HEK293T (cell line): ENCODE measurements around the gene MPPE1.

Source experiments
- CTCF ChIA-PET: fragments of 350-600 bp; formaldehyde crosslinking; extraction: SDS; loops from one replicate; lab custom pipeline; 2021; ENCODE audit warnings: antibody characterized with exemption, inconsistent platforms; lab: Yijun Ruan, JAX
- POLR2A ChIA-PET: fragments of 350-600 bp; formaldehyde crosslinking; extraction: SDS; loops from one replicate; lab custom pipeline; 2020; ENCODE audit warnings: antibody characterized with exemption, inconsistent platforms; lab: Yijun Ruan, JAX
- DNase-seq: peaks from one replicate; pipeline ENCODE4 v3.0.0; 2012; ENCODE audit warnings: mixed read lengths; ENCODE audit errors: extremely low spot score
- ARNT ChIP-seq: fragments of 450-650 bp; IDR thresholded peaks from 2 replicates; pipeline ENCODE4 v1.6.1; 2017; ENCODE audit warnings: mild to moderate bottlenecking
- BHLHE40 ChIP-seq: fragments of 450-650 bp; IDR thresholded peaks from 2 replicates; pipeline ENCODE4 v1.6.1; 2016; ENCODE audit warnings: mild to moderate bottlenecking, moderate library complexity, borderline replicate concordance
- CTBP1 ChIP-seq: fragments of 450-650 bp; IDR thresholded peaks from 2 replicates; pipeline ENCODE4 v1.6.1; 2016; ENCODE audit warnings: borderline replicate concordance
- ELF4 ChIP-seq: fragments of 450-650 bp; IDR thresholded peaks from 2 replicates; pipeline ENCODE4 v1.6.1; 2017; ENCODE audit warnings: antibody characterized with exemption
- FOXA1 ChIP-seq: fragments of 450-650 bp; IDR thresholded peaks from 2 replicates; pipeline ENCODE4 v1.6.1; 2016; ENCODE audit warnings: mild to moderate bottlenecking
- FOXK2 ChIP-seq: fragments of 450-650 bp; IDR thresholded peaks from 2 replicates; pipeline ENCODE4 v1.6.1; 2016; ENCODE audit warnings: mild to moderate bottlenecking
- FOXM1 ChIP-seq: fragments of 450-650 bp; IDR thresholded peaks from 2 replicates; pipeline ENCODE4 v1.6.1; 2017; ENCODE audit warnings: mild to moderate bottlenecking, borderline replicate concordance
- HDGF ChIP-seq: fragments of 450-650 bp; IDR thresholded peaks from 2 replicates; pipeline ENCODE4 v1.6.1; 2017; ENCODE audit warnings: antibody characterized with exemption, borderline replicate concordance
- L3MBTL2 ChIP-seq: fragments of 450-650 bp; conservative IDR thresholded peaks from 2 replicates; pipeline ENCODE4 v1.6.1; 2016; ENCODE audit warnings: mild to moderate bottlenecking
- LEF1 ChIP-seq: fragments of 450-650 bp; IDR thresholded peaks from 2 replicates; pipeline ENCODE4 v1.6.1; 2017; ENCODE audit warnings: mild to moderate bottlenecking, borderline replicate concordance
- NFRKB ChIP-seq: fragments of 450-650 bp; IDR thresholded peaks from 2 replicates; pipeline ENCODE4 v1.6.1; 2016; ENCODE audit warnings: mild to moderate bottlenecking, moderate library complexity
- PKNOX1 ChIP-seq: fragments of 450-650 bp; IDR thresholded peaks from 2 replicates; pipeline ENCODE4 v1.6.1; 2016
- SP1 ChIP-seq: fragments of 450-650 bp; IDR thresholded peaks from 2 replicates; pipeline ENCODE4 v1.6.1; 2017
- SUZ12 ChIP-seq: fragments of 450-650 bp; IDR thresholded peaks from 2 replicates; pipeline ENCODE4 v1.6.1; 2016; ENCODE audit warnings: mild to moderate bottlenecking
- TARDBP ChIP-seq: fragments of 450-650 bp; IDR thresholded peaks from 2 replicates; pipeline ENCODE4 v1.6.1; 2016
- ZNF384 ChIP-seq: fragments of 450-650 bp; IDR thresholded peaks from 2 replicates; pipeline ENCODE4 v1.6.1; 2016

The MPPE1 gene

GRCh38 chr18:11885278-11885947 is 22.7 kb downstream of the MPPE1 start:
- DNase-seq, result no peak
- CTCF ChIA-PET, result no interaction called here
- POLR2A ChIA-PET, result no interaction called here
- TF ChIP-seq BHLHE40 (no peak), FOXM1 (no peak), ELF4 (no peak), NFRKB (no peak), HDGF (no peak), SP1 (no peak), LEF1 (no peak), ZNF384 (no peak), FOXK2 (no peak), L3MBTL2 (no peak), FOXA1 (no peak), ARNT (no peak), PKNOX1 (no peak), TARDBP (no peak)

GRCh38 chr18:11884396-11885030 is 23.6 kb downstream of the MPPE1 start:
- no peak for TF ChIP-seq CTBP1
- no peak for TF ChIP-seq HDGF
- TF ChIP-seq ZNF384, result no peak
- TF ChIP-seq PKNOX1, result no peak
- no peak for TF ChIP-seq FOXA1
- TF ChIP-seq SP1, result no peak
- TF ChIP-seq SUZ12, result no peak
- no peak for TF ChIP-seq ELF4
- TF ChIP-seq LEF1, result no peak
- TF ChIP-seq L3MBTL2, result no peak
- no peak for TF ChIP-seq NFRKB
- no peak for TF ChIP-seq FOXM1
- TF ChIP-seq BHLHE40, result no peak
- no peak for TF ChIP-seq TARDBP
- TF ChIP-seq ARNT, result no peak
- no peak for TF ChIP-seq FOXK2
- POLR2A ChIA-PET, result no interaction called here
- CTCF ChIA-PET, result no interaction called here
- DNase-seq, result no peak

GRCh38 chr18:11883153-11883552 is 25.0 kb downstream of the MPPE1 start:
- DNase-seq, result no peak
- CTCF ChIA-PET, result no interaction called here
- POLR2A ChIA-PET, result no interaction called here
- TF ChIP-seq HDGF (no peak), NFRKB (no peak), ELF4 (no peak), SP1 (no peak), L3MBTL2 (no peak), BHLHE40 (no peak), TARDBP (no peak), FOXA1 (no peak), SUZ12 (no peak), LEF1 (no peak), ARNT (no peak), FOXK2 (no peak), FOXM1 (no peak), CTBP1 (no peak), PKNOX1 (no peak), ZNF384 (no peak)

GRCh38 chr18:11882636-11883035 is 25.5 kb downstream of the MPPE1 start:
- ChIA-PET POLR2A (no interaction called here), CTCF (no interaction called here)
- DNase-seq, result no peak
- no peak for TF ChIP-seq NFRKB
- no peak for TF ChIP-seq PKNOX1
- no peak for TF ChIP-seq ARNT
- TF ChIP-seq TARDBP, result no peak
- no peak for TF ChIP-seq ELF4
- TF ChIP-seq FOXM1, result no peak
- no peak for TF ChIP-seq BHLHE40
- TF ChIP-seq HDGF, result no peak

GRCh38 chr18:11880586-11881304 is 27.4 kb downstream of the MPPE1 start:
- ChIA-PET CTCF (no interaction called here), POLR2A (no interaction called here)
- DNase-seq, result no peak
- TF ChIP-seq ZNF384 (no peak), FOXK2 (no peak), ELF4 (no peak), SP1 (no peak), TARDBP (no peak), NFRKB (no peak), CTBP1 (no peak), FOXM1 (no peak), PKNOX1 (no peak), BHLHE40 (no peak), FOXA1 (no peak), L3MBTL2 (no peak), HDGF (no peak), ARNT (no peak), LEF1 (no peak), SUZ12 (no peak)
